Measurements from ENCODE around the gene BNC2.

DNA sequence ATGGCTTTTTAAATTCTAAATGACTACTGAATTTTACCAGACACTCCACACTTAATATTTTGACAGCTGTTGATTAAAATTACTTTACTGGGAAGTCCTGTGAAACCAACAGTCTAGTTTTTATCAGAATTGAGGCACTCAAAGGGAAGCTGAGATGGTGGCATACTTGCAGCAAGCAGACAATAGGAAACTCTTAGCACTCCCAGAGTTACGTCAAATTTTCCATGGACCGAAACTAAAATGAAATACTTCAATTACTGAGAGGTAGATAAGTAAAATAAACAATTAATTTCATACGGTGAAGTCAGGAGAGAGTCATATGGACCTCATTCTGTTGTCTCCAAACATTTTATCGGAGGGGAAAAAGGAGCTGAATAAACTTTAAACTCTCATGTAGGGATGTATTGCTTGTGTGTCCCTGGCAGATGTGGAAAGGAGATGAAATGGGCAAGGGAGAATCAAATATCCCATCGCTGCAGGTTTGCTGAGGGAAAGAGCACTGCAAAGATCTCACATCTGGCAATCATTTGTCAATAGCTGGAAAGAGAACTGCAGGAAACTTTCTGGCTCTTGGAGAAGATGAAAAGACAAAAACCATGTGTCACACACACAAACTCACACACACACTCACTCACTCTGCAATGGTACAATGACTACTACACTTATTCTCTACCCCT is 189.4 kb downstream of the BNC2 start:
- TF ChIP-seq POLR2A (IDR thresholded peaks at IDR 0.05; ENCODE audit: low read depth, low read length) (no peak), POLR2AphosphoS5 (IDR thresholded peaks at IDR 0.05; ENCODE audit: low read depth, low read length) (no peak)

Data from GM12892 (cell line).